ENCODE results near the gene PRDM1.

The PRDM1 gene

DNA sequence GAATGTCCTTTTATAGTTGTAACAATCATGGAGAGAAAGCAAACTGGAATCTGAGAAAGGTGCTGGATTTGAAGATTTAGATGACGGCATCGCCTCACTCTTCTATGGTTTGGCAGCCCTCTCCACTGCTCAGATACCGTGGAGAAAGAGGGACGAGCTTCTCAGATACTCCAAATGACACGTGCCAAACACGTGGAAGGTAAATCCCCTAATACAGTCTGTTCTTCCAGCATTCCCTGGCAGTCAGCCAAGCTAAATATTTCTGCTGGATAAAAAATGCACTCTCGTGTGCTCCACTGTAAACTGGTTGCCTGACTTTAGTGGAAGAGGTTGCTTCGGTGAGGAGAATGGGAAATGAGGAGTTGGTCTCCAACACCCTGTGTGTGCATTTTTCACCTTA lies 16.7 kb upstream of the PRDM1 start:
- in situ Hi-C loops (cut with MboI; ENCODE audit: low sequenced_read_pairs), result no loop called here

DNA sequence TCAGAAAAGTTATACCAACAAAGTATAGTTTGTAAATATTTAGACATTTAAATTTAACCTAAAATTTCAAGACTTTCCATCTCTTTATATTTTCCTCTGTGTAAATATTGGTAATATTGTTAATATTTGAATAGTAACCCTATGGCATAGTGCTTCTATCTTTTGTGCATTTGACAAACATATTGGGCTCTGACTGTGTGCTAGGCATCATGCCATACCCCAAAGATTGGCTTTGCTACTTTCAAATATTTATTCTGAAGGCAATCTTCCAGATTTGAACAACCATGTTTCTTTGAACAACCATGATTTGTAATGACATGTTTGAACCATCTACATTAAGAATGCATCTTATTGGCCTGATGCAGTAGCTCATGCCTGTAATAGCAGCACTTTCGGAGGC lies 15.5 kb upstream of the PRDM1 start:
- in situ Hi-C loops (cut with MboI; ENCODE audit: low sequenced_read_pairs), result no loop called here

DNA sequence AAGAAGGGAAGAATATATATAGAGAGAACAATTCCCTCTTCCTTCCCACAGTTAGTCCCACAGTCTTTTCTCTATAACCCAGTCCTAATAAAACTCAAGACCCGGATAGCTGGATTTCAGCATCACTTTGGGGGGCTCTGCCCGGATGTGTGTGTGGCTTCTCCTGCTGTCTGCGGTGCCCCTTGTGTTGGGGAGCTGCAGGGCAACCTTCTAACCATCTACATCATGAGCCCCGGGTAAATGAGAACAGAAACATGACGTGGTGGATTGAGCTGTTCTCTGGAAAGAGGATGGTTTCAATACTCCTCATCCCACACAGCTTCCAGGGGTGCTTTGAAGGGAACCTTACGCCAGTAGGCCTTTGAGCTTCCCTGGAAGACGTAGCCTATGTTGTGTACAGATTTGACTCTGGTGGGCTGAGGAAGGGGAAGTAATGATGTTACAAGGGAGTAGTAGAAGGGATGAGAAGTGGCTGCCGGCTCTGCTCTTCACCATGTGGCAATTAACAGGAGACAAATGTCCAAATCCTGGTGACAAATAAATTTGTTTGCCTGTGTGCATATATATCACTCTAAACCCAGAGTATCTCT lies 13.5 kb upstream of the PRDM1 start:
- in situ Hi-C loops (cut with MboI; ENCODE audit: low sequenced_read_pairs), result no loop called here

DNA sequence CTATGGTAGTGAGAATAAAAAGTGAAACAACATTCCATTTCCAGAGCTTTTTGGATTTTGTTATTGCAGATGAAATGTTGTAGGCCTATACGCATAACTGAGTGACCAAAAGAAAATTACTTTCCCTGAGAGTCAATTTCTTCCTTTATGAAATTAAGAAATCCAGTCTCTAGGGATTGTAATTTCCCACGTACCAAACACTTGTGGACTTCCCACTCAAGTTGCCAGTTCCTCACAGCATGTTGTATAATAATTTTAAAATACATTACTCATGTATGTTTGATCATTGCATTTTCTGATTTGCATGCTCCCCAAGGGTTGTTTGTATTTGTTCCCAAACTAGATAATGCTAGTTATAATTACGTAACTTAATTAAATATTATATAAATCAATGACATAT lies 12.0 kb upstream of the PRDM1 start:
- in situ Hi-C loops (cut with MboI; ENCODE audit: low sequenced_read_pairs), result no loop called here

DNA sequence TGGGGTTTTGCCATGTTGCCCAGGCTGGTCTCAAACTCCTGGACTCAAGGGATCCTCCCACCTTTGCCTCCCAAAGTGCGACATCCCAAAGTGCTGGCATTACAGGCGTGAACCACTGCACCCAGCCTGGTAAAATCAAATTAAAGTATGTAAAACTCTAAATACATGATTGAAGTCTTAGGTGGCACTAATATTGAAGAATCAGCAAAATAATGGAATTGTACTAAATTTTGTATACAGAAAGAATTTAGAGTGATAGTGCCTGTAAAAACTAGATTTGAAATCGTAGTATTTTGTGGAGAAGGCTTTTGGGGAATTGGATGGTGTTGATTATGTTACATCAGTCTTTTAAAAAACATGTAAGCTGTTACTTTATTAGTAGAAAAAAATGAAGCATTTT lies 10.0 kb upstream of the PRDM1 start:
- in situ Hi-C loops (cut with MboI; ENCODE audit: low sequenced_read_pairs), result loop anchor here (25.0 kb wide), 1 partner anchor 289 kb away; no protein-coding TSS in a partner anchor

DNA sequence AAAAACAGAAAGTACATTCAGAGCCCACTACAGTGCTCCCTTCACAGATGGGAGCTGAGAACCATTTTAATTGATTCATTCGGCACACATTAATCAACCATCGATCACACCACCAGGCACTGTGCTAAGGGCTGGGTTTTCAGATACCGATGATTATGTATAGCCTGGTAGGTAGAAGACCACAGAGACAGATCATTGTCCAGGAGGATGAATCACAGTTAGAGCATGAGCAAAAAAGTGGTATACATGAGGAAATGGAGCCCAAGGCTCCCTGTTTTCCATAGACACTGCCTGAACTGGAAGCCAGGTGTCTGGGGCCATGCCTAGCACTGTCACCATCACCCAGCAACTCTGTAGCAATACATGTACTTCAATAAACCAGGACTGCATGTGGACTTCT lies 9.0 kb upstream of the PRDM1 start:
- in situ Hi-C loops (cut with MboI; ENCODE audit: low sequenced_read_pairs), result loop anchor here (25.0 kb wide), 1 partner anchor 290 kb away; no protein-coding TSS in a partner anchor

DNA sequence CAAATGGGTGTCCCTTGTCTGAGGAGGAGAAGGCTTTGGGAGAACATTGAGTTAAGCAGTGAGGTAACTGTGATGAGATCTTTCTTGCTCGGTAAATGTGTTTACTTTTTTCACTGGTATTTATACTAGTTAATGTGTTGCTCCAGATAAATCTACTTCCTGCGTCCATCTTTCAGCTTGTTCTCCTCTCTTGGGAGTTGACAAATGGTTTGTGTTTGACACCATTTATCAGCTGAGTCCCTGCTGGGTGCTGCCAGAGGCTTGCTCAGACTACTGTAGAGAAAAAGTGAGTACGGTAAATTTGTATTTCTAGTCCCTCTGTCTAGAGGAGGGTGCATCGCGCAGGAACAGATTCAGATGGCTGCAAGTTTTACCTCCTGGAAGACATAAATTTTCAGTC lies 8.3 kb upstream of the PRDM1 start:
- in situ Hi-C loops (cut with MboI; ENCODE audit: low sequenced_read_pairs), result loop anchor here (25.0 kb wide), 1 partner anchor 291 kb away; no protein-coding TSS in a partner anchor

DNA sequence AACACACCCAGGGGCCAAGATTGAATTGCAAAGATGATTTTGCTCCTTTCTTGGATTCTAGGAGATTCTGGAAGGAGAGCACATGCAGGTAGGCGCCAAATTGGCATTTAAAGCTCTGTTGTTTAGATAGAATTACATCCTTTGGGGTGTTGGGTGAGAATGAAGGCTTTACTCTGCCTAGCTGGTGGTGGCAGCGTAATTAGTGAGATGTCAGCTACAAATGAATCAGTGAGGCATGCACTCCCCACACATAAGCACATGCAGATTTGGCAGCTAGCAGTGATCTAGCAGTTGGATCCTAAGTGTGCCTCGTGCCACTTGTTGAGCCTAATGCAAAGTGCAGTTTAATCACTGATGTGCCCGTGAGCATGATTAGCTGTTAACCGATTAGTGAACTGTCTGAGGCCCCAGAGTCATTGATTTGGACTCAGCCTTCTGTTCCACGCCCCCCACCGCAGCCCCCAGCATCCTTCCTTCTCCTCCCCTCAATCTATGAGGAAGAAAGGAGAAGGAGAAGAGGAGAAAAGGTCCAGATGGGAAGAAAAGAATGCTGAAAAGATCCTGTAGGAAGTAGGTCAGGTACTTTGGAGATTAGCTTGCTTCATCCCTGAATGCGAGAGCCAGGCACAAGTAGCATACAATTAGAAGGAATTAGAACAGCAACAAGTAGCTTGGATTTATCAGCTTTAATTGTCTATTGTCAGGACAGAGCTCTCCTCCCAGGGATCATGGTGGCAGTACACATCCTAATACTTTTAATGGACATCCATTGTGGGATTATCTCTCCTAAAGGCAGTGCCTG lies 6.0 kb upstream of the PRDM1 start:
- in situ Hi-C loops (cut with MboI; ENCODE audit: low sequenced_read_pairs), result loop anchor here (25.0 kb wide), 1 partner anchor 293 kb away; no protein-coding TSS in a partner anchor

DNA sequence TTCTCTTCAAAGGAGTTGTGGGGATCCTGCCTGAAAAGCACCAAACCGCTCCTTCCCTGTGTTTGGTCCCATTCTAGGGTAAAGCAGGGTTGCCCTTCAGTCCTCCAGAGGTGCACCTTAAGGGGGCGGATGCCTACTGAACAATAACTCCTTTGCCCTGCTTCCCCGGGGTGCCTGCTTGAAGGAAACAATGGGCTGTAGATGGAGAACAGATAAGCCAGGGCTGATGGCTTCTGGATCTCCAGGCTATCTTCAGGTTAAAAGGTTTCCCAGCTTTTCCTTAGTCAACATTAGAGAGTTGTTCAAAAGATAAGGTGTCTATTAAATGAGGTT lies 5.4 kb upstream of the PRDM1 start:
- in situ Hi-C loops (cut with MboI; ENCODE audit: low sequenced_read_pairs), result loop anchor here (25.0 kb wide), 1 partner anchor 293 kb away; no protein-coding TSS in a partner anchor

DNA sequence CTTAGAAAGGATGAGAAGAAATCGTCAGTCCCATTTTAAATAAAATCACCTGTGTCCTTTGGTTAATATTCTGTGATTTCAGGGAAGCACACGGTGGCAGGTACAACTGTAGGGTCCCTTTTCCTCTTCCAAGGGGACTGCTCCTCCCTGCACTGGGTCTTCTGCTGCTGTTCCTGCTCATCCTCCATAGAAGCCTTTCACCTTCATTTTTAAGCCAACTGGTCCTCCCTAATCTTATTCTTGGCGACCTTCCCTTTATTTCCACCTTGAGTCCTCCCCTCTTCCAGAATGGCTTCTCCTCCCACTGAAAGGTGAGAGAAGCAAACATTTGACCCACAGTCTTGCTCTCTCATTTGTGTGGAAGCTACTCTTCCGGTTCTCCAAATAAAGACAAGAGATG lies 4.4 kb upstream of the PRDM1 start:
- in situ Hi-C loops (cut with MboI; ENCODE audit: low sequenced_read_pairs), result loop anchor here (25.0 kb wide), 1 partner anchor 294 kb away; no protein-coding TSS in a partner anchor

DNA sequence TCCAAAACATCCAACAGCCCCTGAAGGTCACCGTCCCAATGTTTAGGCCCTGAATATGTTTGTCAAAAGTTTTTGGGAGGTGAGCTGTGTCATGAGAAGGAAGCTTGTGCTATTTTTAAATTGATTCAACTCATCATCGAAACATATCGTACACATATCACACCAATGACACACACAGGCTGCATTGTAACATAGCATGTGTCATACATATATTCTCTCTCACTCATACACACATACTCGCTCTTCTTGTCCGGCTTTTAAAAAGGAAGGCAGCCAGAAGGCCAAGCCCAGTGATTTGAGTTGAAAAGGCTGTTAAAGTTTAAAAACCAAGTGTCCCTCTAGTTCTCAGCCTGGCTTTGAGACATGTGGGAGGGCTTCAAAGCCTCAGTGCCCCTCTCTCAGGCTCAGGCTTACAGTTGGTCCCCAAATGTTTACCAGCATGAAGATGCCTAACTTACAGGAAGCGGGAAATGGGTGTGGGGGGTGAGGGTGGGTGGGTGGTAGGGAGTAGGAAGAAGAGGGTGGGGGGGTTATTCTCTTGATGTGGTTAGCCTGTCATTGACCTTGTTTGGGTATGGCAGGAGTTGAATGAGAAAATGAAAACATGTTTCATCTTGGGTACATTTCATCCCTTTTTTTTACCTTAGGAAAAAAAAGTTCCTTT lies 3.3 kb upstream of the PRDM1 start:
- in situ Hi-C loops (cut with MboI; ENCODE audit: low sequenced_read_pairs), result loop anchor here (25.0 kb wide), 1 partner anchor 296 kb away; no protein-coding TSS in a partner anchor

DNA sequence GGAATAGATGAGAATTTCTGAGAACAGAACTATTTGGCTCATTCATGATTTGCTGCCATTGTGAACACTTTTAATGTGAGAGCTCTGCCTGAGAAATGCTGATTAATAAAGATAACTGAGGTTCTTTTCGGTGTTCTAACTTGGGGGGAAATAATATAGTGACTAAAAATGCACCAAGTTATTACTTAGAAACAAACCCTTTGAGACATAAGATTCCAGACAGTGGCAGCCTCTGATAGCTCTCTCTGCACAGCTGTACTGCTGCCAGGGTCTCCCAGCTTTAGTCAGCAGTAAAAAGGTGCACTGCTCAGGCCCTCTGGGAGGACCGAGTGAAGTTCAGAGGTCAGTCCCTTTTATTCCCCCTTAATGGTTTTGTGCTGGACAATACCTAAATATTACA lies 2.5 kb upstream of the PRDM1 start:
- in situ Hi-C loops (cut with MboI; ENCODE audit: low sequenced_read_pairs), result loop anchor here (25.0 kb wide), 1 partner anchor 296 kb away; no protein-coding TSS in a partner anchor

DNA sequence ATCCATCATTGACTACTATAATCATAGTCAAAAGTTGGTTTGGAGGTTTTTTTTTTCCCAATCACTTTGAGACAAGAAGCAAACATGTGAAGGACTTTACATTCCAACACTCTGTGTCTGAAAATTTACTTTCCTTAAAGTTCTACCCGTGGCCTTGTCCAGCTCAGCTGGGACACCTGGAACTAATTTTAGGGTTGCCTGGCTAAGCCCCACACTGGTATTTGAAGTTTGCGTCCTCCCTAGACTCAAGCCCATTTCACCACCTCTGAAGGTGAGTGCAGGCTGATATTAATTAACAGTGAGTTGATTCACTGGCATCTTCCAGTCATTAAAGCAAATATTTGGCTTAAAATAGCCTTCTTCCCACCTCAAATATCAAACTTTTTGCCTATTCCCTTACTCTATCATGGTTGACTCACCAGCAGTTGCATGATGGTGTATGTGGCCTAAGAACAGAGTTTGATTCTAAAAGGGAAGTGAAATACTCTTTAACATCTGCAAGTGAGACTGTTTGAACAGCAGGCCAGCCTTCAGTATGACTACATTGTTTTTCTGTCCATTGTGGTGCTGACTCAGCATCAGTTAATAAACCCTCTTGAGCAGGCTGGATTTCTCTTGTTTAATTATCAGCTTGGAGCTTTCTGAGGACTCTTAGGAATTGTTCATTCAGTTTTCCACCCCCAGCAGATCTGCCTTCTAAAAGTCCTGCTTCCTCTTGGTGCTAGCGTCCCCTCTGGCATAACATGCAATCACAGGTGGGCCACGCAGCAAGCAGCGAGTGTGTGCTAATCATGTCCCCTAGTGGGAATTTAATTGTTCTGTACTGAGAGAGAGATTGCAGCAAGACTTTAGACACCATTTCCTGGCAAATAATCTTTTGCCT lies 1.8 kb upstream of the PRDM1 start:
- in situ Hi-C loops (cut with MboI; ENCODE audit: low sequenced_read_pairs), result loop anchor here (25.0 kb wide), 1 partner anchor 297 kb away; no protein-coding TSS in a partner anchor

DNA sequence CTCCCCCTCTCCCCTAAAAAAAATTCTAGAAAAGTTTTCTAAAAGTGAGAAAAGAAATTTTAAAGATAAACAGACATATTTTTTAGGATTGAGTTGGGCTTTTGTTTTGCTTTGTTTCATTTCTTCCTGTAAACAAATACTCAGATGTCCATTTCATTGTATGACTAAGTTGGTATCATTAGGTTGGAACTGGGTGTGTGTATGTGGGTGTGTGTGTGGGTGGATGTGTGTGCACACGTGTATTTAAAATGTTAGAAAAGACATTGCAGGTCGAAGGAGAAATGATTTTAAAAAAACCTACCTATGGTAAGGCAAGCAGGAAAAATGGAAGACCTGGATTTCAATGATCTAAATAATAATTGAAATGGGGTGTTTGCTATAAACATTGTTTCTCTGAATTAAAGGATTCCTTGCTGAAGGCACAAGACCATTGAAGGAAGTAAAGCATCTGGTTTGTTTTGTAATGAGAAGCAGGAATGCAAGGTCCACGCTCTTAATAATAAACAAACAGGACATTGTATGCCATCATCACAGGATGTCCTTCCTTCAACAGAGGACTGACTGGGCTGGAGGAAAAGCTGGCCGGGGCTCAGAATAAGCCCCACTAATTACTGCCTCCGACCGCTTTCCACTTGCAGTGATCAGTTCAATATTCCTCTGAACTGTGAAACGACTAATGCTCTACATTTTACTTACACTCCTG lies 996 bp upstream of the PRDM1 start:
- in situ Hi-C loops (cut with MboI; ENCODE audit: low sequenced_read_pairs), result loop anchor here (25.0 kb wide), 1 partner anchor 298 kb away; no protein-coding TSS in a partner anchor

DNA sequence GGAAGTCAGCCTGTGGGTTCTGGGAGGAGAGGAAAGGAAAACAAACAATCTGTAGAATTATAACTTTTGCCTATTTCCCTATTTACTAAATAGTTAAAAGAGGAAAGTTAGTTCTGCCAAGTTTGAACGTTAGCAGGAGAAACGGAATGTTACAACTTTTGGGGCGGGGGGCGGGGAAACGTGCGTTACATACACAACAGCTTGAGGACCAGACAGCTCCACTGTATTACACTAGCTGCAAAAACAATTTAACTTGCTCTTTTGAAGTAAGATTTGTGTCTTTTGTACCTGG lies 498 bp upstream of the PRDM1 start:
- in situ Hi-C loops (cut with MboI; ENCODE audit: low sequenced_read_pairs), result loop anchor here (25.0 kb wide), 1 partner anchor 298 kb away; no protein-coding TSS in a partner anchor

DNA sequence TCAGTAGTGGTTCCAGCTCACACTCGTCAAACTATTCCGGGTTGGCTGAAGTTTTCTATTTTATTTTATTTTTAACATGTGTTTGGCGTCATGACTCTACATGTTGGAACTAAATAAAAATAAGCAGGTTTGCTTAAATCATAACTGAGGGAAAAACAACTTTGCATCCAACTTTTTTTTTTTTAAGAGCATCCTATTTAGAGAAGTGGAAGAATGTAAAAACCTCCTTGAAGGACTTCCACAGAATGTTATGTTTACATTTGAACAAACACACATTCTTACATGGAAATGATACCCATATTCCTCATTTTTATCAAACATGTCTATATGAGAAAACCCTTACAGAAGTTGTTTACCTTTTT lies 659 bp downstream of the PRDM1 start:
- in situ Hi-C loops (cut with MboI; ENCODE audit: low sequenced_read_pairs), result loop anchor here (25.0 kb wide), 1 partner anchor 299 kb away; no protein-coding TSS in a partner anchor

DNA sequence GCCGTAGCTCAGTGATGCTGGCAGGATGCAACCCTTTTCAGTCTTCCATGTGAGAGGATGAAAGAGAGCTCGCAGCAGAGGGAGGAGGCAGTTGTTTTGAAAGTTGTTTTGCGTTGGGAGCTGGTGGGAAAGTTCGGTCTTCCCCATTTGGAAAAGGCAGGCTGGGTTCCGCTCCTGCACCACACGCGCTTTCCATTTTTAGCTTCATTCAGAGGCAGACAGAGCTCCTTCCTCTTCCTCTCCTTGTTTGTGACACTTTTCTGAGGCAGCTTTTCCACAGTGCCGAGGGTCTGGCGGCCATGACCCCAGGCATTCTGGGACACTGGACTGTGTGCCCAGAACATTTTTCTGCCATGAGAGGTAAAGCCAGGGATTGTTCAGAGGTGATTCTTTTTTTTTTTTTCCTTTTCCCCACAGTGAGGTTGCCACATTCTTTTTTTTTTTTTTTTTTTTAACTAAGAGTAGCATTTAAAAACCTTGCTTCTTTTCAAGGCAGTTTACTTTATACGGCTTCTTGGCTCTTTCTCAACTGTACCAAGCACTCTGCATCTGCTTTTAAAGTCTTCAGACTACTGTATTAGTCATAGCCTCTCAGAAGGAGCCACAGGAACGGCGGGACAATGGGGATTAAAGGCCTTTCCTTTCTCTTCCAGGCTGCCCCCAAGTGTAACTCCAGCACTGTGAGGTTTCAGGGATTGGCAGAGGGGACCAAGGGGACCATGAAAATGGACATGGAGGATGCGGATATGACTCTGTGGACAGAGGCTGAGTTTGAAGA lies 1.6 kb downstream of the PRDM1 start:
- in situ Hi-C loops (cut with MboI; ENCODE audit: low sequenced_read_pairs), result loop anchor here (25.0 kb wide), 1 partner anchor 300 kb away; no protein-coding TSS in a partner anchor

DNA sequence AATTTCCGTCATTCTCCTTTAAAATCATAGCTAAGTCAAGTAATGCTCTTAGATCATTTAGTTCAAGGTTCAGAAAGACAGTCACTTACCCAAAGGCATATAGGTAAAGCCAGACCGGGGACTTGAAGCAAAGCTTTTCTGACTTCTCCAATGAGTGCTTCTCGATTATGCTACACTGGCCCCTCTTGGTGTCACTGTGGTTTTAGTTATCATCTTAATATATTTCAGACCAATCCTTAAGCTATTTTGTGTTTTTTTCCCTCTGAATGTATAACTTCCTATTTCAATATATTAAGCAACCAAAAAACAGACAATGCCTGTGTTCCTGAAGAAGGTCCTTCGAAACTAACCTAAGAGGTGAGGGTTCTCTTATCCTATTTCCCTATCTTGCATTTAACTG lies 3.9 kb downstream of the PRDM1 start:
- in situ Hi-C loops (cut with MboI; ENCODE audit: low sequenced_read_pairs), result loop anchor here (25.0 kb wide), 1 partner anchor 303 kb away; no protein-coding TSS in a partner anchor

DNA sequence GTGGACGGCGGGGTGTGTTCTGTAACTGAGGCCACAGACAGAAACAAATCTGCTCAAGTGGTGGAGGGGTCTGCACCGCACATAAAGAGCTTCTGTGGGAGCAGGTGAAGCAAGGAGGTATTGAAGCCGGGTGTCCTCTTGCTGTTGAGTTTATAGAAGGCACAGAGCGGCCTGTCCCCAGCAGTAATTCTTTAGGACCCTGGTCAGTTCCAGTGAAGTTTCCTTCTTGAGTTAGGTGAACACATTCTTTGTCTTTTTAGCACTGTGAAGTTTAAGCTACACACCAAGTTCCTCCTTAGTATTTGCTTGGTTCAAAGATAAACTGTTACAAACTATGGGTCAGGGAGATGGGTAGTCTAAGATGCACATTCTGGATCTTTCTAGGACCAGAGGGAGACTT lies 6.1 kb downstream of the PRDM1 start:
- in situ Hi-C loops (cut with MboI; ENCODE audit: low sequenced_read_pairs), result loop anchor here (25.0 kb wide), 1 partner anchor 305 kb away; no protein-coding TSS in a partner anchor

Data from HL-60/S4 treated with phorbol 12-myristate 13-acetate at 8.2 ng/mL for 4 days and 3 days (cell line).